Measurements from ENCODE around the gene STAT4. TPM values are rescaled to one million over a fixed set of nuclear protein-coding genes. Genes with fewer than 3 reads are reported as not detected.

Gene STAT4
- total and polyA plus RNA-seq, 11 donors, result 0.32 to 21.5 (median 1.9) TPM

- Histone ChIP-seq H3K4me1 (peaks cover 0 to 60% (median 1%) of the 10 kb centered on the region in 12 donors), H3K9me3 (no peaks in the 10 kb centered on the region), H3K4me3 (no peak overlapping the region), H3K27me3 (no peaks in the 10 kb centered on the region), H3K36me3 (peaks cover 0 to 5% (median 0%) of the 10 kb centered on the region in 9 donors), H3K27ac (peak overlapping the region in 1 of 12 donors; percentile 77)
- 88 to 90% (median 89%) methylated on average over 10 of the region's 10 CpGs for WGBS, 4 donors
- DNase-seq (no peak), ATAC-seq (no peak)
- TF ChIP-seq CTCF (IDR thresholded peaks at IDR 0.05) (no peak), POLR2A (IDR thresholded peaks at IDR 0.05) (no peak)
- intact Hi-C loops (cut with DNase I), result loop anchor here in 4 of 10 donors (2.0 to 10.0 kb wide), 3 partner anchors 175 to 249 kb away; no protein-coding TSS in a partner anchor
Observed at GRCh38 chr2:191029280-191029950, 121.4 kb downstream of the STAT4 start.

GRCh38 chr2:191026377-191026776 is 124.4 kb downstream of the STAT4 start:
- no peak overlapping the region for H3K4me3 ChIP-seq
- TF ChIP-seq POLR2A (IDR thresholded peaks at IDR 0.05), result no peak
- peak overlapping the region in 1 of 12 donors; percentile 58 for H3K27ac ChIP-seq
- H3K27me3 ChIP-seq, result no peaks in the 10 kb centered on the region
- ATAC-seq (no peak), DNase-seq (no peak)
- H3K4me1 ChIP-seq, result peaks cover 0 to 72% (median 3%) of the 10 kb centered on the region in 12 donors
- no peaks in the 10 kb centered on the region for H3K9me3 ChIP-seq
- 43 to 46% (median 45%) methylated on average over 2 of the region's 2 CpGs for WGBS, 4 donors
- H3K36me3 ChIP-seq, result no peaks in the 10 kb centered on the region
- intact Hi-C loops (cut with DNase I), result loop anchor here in 3 of 10 donors (5.0 to 10.0 kb wide), 2 partner anchors 172 to 174 kb away; no protein-coding TSS in a partner anchor

- peak overlapping the region in 1 of 12 donors; percentile 58 for H3K27ac ChIP-seq
- WGBS, 4 donors, result 51 to 64% (median 54%) methylated on average over 1 of the region's 1 CpG
- H3K9me3 ChIP-seq, result no peaks in the 10 kb centered on the region
- H3K4me3 ChIP-seq, result no peak overlapping the region
- ATAC-seq (no peak), DNase-seq (no peak)
- no peak for TF ChIP-seq CTCF (IDR thresholded peaks at IDR 0.05)
- TF ChIP-seq POLR2A (IDR thresholded peaks at IDR 0.05), result no peak
- H3K36me3 ChIP-seq, result no peaks in the 10 kb centered on the region
- intact Hi-C loops (cut with DNase I), result loop anchor here in 3 of 10 donors (5.0 to 10.0 kb wide), 2 partner anchors 170 to 173 kb away; no protein-coding TSS in a partner anchor
- H3K27me3 ChIP-seq, result no peaks in the 10 kb centered on the region
- H3K4me1 ChIP-seq, result peaks cover 0 to 71% (median 8%) of the 10 kb centered on the region in 12 donors
Observed at GRCh38 chr2:191025135-191025534, 125.7 kb downstream of the STAT4 start.

- peaks cover 0 to 73% (median 8%) of the 10 kb centered on the region in 12 donors for H3K4me1 ChIP-seq
- no peaks in the 10 kb centered on the region for H3K36me3 ChIP-seq
- H3K9me3 ChIP-seq, result no peaks in the 10 kb centered on the region
- DNase-seq (no peak), ATAC-seq (no peak)
- WGBS, 4 donors, result 78 to 92% (median 88%) methylated on average over 7 of the region's 7 CpGs
- H3K27me3 ChIP-seq, result no peaks in the 10 kb centered on the region
- TF ChIP-seq POLR2A (IDR thresholded peaks at IDR 0.05), result no peak
- no peak for TF ChIP-seq CTCF (IDR thresholded peaks at IDR 0.05)
- peak overlapping the region in 1 of 12 donors; percentile 100 for H3K27ac ChIP-seq
- H3K4me3 ChIP-seq, result no peak overlapping the region
- intact Hi-C loops (cut with DNase I), result loop anchor here in 2 of 10 donors (10.0 kb wide), 1 partner anchor 168 kb away; no protein-coding TSS in a partner anchor
Observed at GRCh38 chr2:191023235-191023679, 127.5 kb downstream of the STAT4 start.

Data from heart left ventricle (tissue), 16 donors.